ENCODE results near the gene VTCN1.

DNA sequence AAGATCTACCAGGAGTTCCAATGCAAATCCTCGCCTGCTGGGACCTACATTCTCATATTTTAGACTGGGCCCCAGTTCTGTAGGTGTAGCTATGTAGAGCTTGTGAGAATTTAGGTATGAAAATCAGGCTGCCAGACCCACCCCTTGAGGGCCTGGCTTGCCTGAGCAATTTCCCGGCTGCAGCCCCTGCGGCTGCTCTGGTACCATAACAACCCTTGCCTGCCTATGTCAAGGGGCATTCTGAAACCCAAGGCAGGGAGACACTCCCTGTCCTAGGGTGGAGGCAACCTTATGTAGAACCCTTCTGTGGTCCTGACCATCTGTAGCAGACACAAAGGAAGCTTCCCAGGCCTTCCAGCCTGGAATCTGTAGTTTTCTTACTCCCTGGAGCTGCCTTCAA is 28.4 kb downstream of the VTCN1 start:
- TF ChIP-seq, protein P1, sequence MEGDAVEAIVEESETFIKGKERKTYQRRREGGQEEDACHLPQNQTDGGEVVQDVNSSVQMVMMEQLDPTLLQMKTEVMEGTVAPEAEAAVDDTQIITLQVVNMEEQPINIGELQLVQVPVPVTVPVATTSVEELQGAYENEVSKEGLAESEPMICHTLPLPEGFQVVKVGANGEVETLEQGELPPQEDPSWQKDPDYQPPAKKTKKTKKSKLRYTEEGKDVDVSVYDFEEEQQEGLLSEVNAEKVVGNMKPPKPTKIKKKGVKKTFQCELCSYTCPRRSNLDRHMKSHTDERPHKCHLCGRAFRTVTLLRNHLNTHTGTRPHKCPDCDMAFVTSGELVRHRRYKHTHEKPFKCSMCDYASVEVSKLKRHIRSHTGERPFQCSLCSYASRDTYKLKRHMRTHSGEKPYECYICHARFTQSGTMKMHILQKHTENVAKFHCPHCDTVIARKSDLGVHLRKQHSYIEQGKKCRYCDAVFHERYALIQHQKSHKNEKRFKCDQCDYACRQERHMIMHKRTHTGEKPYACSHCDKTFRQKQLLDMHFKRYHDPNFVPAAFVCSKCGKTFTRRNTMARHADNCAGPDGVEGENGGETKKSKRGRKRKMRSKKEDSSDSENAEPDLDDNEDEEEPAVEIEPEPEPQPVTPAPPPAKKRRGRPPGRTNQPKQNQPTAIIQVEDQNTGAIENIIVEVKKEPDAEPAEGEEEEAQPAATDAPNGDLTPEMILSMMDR (IDR thresholded peaks at IDR 0.05), result no peak
- TF ChIP-seq POLR2A (IDR thresholded peaks at IDR 0.05), result no peak
